HepG2 (cell line): ENCODE data around the gene CREG2. TPM values are rescaled to one million over a fixed set of nuclear protein-coding genes. Genes with fewer than 3 reads are reported as not detected.
"Not testable (repeated sequence)": the region's sequence is repeated elsewhere in the genome, so short reads cannot be mapped to it uniquely, and the experiment has no call there.

Experiments
- ATAC-seq: fragments of 200-7000 bp; cut with Tn5 transposase; 3 replicates; pipeline ENCODE4 v1.9.1; 2020; ENCODE audit warnings: mild to moderate bottlenecking, moderate library complexity
- BruUV-seq: library from RNA; stranded (reverse); fragments of 400-500 nt; replicated peaks from 2 replicates; lab custom pipeline; 2021; lab: Mats Ljungman, UMichigan
- CTCF ChIA-PET: fragments of 300-600 bp; formaldehyde crosslinking; extraction: SDS; loops from one replicate; lab custom pipeline; 2021; ENCODE audit warnings: low total read pairs, inconsistent platforms, low intra/inter-chr PET ratio; lab: Yijun Ruan, JAX
- POLR2A ChIA-PET: fragments of 350-600 bp; sonication (Branson Sonifier 250); formaldehyde crosslinking; loops from one replicate; lab custom pipeline; 2020; ENCODE audit warnings: antibody characterized with exemption, inconsistent platforms; lab: Yijun Ruan, JAX
- DNase-seq: peaks from one replicate; pipeline ENCODE4 v3.0.0-alpha.2; 2015; ENCODE audit warnings: low spot score
- FAIRE-seq: peaks from 3 replicates; lab custom pipeline; 2011; peaks lifted over from hg19 to GRCh38; lab: Jason Lieb, UNC
- H2AFZ ChIP-seq: one replicate; pipeline ENCODE4 v1.6.1; 2011; ENCODE audit warnings: low read length, inconsistent platforms
- H3K27ac ChIP-seq: fragments of 300-600 bp; 3 replicates; pipeline ENCODE4 v1.8.0; 2011; ENCODE audit warnings: mixed run types, mild to moderate bottlenecking, mixed read lengths, low read length, inconsistent platforms; ENCODE audit not compliant: insufficient read depth; ENCODE audit errors: extremely low read length
- H3K27me3 ChIP-seq, 2 experiments: fragments of 200-600 bp in 1 of 2; 2 replicates in 1 of 2; 3 replicates in 1 of 2; pipeline versions ENCODE4 v1.6.0 to v1.8.0; 2011; ENCODE audit warnings: low read length in 2 of 2, mild to moderate bottlenecking in 2 of 2, moderate library complexity in 2 of 2, inconsistent platforms in 1 of 2; ENCODE audit not compliant: insufficient read depth in 2 of 2, control insufficient read depth in 1 of 2
- H3K36me3 ChIP-seq, 2 experiments: fragments of 200-600 bp in 1 of 2; replicated peaks in 1 of 2; 2 replicates in 1 of 2; 3 replicates in 1 of 2; pipeline versions ENCODE4 v1.5.1 to v1.8.0; 2011; ENCODE audit warnings: low read length in 2 of 2, inconsistent platforms in 1 of 2; ENCODE audit not compliant: insufficient read depth in 2 of 2, control insufficient read depth in 1 of 2
- H3K4me1 ChIP-seq: 2 replicates; pipeline ENCODE4 v1.5.1; 2012; ENCODE audit warnings: low read length, inconsistent platforms; ENCODE audit not compliant: insufficient read depth
- H3K4me2 ChIP-seq: 2 replicates; pipeline ENCODE4 v1.6.0; 2011; ENCODE audit warnings: low read depth, low read length, inconsistent platforms
- H3K4me3 ChIP-seq, 3 experiments: fragments of 200-600 bp in 1 of 3; sonication (generic), shearing (Covaris generic) in 1 of 3; replicated peaks in 1 of 3; 2 replicates each; pipeline ENCODE4 v1.5.1; 2011 to 2016; ENCODE audit warnings: low read length in 3 of 3, inconsistent platforms in 2 of 3, low read depth in 2 of 3, mild to moderate bottlenecking in 2 of 3, control low read depth in 1 of 3, mixed read lengths in 1 of 3; ENCODE audit not compliant: insufficient read depth in 1 of 3
- H3K79me2 ChIP-seq: one replicate; pipeline ENCODE4 v1.6.1; 2011; ENCODE audit warnings: low read length, inconsistent platforms; ENCODE audit not compliant: insufficient read depth
- H3K9ac ChIP-seq: 2 replicates; pipeline ENCODE4 v1.6.0; 2011; ENCODE audit warnings: mild to moderate bottlenecking, low read depth, low read length, inconsistent platforms; ENCODE audit not compliant: insufficient read depth
- H3K9me3 ChIP-seq: 2 replicates; pipeline ENCODE4 v1.5.1; 2012; ENCODE audit warnings: mild to moderate bottlenecking, low read length
- H4K20me1 ChIP-seq: 2 replicates; pipeline ENCODE4 v1.6.0; 2011; ENCODE audit warnings: inconsistent platforms, mild to moderate bottlenecking, low read length, moderate library complexity; ENCODE audit not compliant: insufficient read depth
- CEBPB ChIP-seq: IDR thresholded peaks from 2 replicates; pipeline ENCODE4 v1.6.1; 2011; ENCODE audit warnings: low read depth, low read length, improper control_type of control experiment, borderline replicate concordance
- ZNF567 ChIP-seq: sonication (generic); formaldehyde crosslinking; IDR thresholded peaks from 2 replicates; pipeline ENCODE4 v1.8.1; 2023; ENCODE audit warnings: mild to moderate bottlenecking, missing genetic modification reagents, borderline replicate concordance
- WGBS: methylation state at CpG from one replicate; pipeline ENCODE4 v1.1.6; 2017; ENCODE audit warnings: low lambda C conversion rate; 5-methylcytosine and 5-hydroxymethylcytosine counted together
- in situ Hi-C: cut with HindIII; loops from 2 replicates; pipeline ENCODE4 v1.10.0; 2017; ENCODE audit warnings: low pct_unique_long_range_greater_than_20kb; ENCODE audit not compliant: extremely low pct_ligation_motif_present
- intact Hi-C: fragments of 100-400 bp; cut with micrococcal nuclease; formaldehyde crosslinking; loops from one replicate; pipeline ENCODE4 v1.10.0; 2022; ENCODE audit not compliant: unreplicated experiment
- polyA plus RNA-seq, 8 experiments: library from polyadenylated mRNA; depleted of rRNA in 3 of 8; stranded (reverse) in 7 of 8; unstranded in 1 of 8; fragments of >200 nt; fragmentation: Illumina TruSeq in 4 of 8; extraction: Trizol in 4 of 8; gene quantifications; 2 replicates each; pipeline versions ENCODE4 v1.2.1 to v1.2.3, GENCODE V29; 2011 to 2016; ENCODE audit warnings: low read depth in 4 of 8, missing spikeins in 1 of 8, mixed read lengths in 1 of 8; ENCODE audit not compliant: insufficient read depth in 1 of 8
- total RNA-seq, 5 experiments: library from RNA; depleted of rRNA; stranded (reverse); fragments of >200 nt; fragmentation: Illumina TruSeq; extraction: Trizol; gene quantifications; 2 replicates each; pipeline ENCODE4 v1.2.3, GENCODE V29; 2016; ENCODE audit warnings: low read depth in 1 of 5

The CREG2 gene
- total and polyA plus RNA-seq, 2 of the 13 experiments (the other 11 are each of a cell fraction or from before 2014, with no cell fraction given), result 0.18 to 0.26 TPM

DNA sequence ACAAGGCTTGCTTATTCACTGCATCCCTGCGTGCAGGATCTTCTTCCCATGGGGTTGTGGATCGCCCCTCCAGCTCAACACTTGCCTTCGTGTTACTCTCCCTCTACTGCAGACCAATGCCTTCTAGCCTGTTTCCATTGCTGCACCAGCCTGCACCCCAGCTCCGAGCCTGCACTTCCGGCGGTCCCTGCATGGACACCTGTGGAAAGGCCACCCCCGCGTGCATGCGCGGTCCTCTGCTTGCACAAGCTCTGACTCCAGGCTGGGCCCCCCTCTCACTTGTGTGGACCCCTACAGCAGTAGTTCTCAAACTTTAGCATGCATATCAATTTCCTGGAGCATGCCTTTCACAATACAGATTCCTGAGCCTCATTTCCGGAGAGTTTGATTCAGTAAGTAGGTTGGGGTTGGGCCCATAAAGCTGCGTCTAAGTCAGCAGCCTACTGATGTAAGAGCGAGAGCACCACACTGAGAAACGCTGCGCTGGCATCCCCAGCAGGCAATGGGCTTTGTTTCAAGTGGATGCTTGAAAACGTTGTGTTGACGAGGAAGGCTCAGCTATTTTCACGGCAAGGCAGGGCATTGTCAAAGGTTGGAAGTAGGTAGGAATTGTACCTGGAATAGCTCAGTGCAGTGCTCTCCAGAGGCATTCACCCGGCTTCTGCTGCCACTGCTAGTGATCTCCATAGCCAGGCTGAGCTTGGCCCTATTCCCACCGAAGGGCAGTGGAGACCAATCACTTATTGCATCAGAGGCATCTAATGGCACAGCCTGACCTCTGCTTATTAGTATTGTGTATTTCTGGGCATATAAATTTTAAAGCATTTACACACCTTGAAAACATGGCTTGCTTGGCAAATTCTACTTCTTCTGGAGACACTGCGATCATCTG is 32.6 kb downstream of the CREG2 start:
- intact Hi-C loops (no loop called here), in situ Hi-C loops (no loop called here)
- Histone ChIP-seq H3K4me1 (peaks cover 32% of the 10 kb centered on the region), H3K27me3 (peaks cover 0 to 8% of the 10 kb centered on the region in 2 experiments; a peak in 3 of 5 replicates), H3K9ac (no peak overlapping the region), H2AFZ (no peak overlapping the region), H3K9me3 (no peaks in the 10 kb centered on the region), H3K4me3 (no peak overlapping the region), H4K20me1 (no peaks in the 10 kb centered on the region), H3K27ac (no peak overlapping the region), H3K79me2 (no peaks in the 10 kb centered on the region), H3K4me2 (no peak overlapping the region), H3K36me3 (no peaks in the 10 kb centered on the region)
- ATAC-seq (no peak), DNase-seq (no peak), FAIRE-seq (no peak)
- WGBS, result 76% methylated on average over 21 of the region's 21 CpGs
- TF ChIP-seq CEBPB (peak; percentile 23; the same call in 1 of the 2 replicates), ZNF567 (CRISPR knock-in tag) (no peak)
- CTCF ChIA-PET, result no interaction called here
- no TSS peak for BruUV-seq
- POLR2A ChIA-PET, result interaction anchor here (0.8 to 1.1 kb wide), 2 partner anchors 19 to 24 kb away, joined by 3 read pairs; no protein-coding TSS in a partner anchor

- H4K20me1 ChIP-seq, H2AFZ ChIP-seq, CTCF ChIA-PET, H3K27ac ChIP-seq, H3K27me3 ChIP-seq, H3K9ac ChIP-seq, ATAC-seq, H3K9me3 ChIP-seq, FAIRE-seq, H3K79me2 ChIP-seq, H3K4me2 ChIP-seq, H3K4me3 ChIP-seq, H3K36me3 ChIP-seq, BruUV-seq, in situ Hi-C loops, DNase-seq, intact Hi-C loops: not testable (repeated sequence)
- POLR2A ChIA-PET, result interaction anchor here (1.0 kb wide), 1 partner anchor 351 kb away, joined by 3 read pairs; the partner anchor contains the start of gene RPL31
- peaks cover 39% of the 10 kb centered on the region for H3K4me1 ChIP-seq
- WGBS, result 37% methylated on average over 4 of the region's 4 CpGs
Observed at GRCh38 chr2:101352631-101353030, 34.7 kb downstream of the CREG2 start.
